RWPE1 (cell line): ENCODE measurements around the gene LCN1.

Experiments
- CTCF ChIA-PET: fragments of 350-600 bp; sonication (Branson Sonifier 250); formaldehyde crosslinking; extraction: SDS; loops from one replicate; lab custom pipeline; 2021; lab: Yijun Ruan, JAX
- POLR2A ChIA-PET: fragments of 400-600 bp; formaldehyde crosslinking; extraction: SDS; loops from one replicate; lab custom pipeline; 2020; ENCODE audit warnings: antibody characterized with exemption; ENCODE audit not compliant: low non-redundant PET; lab: Yijun Ruan, JAX
- DNase-seq: peaks from one replicate; pipeline ENCODE4 v3.0.0; 2012; ENCODE audit warnings: low spot score
- H3K27ac ChIP-seq: fragments of 450-650 bp; 2 replicates; pipeline ENCODE4 v1.5.1; 2017
- TF ChIP-seq, protein P1 (sequence below): fragments of 450-650 bp; conservative IDR thresholded peaks from 2 replicates; pipeline ENCODE4 v1.5.1; 2017; ENCODE audit warnings: low read depth, mild to moderate bottlenecking

The LCN1 gene

DNA sequence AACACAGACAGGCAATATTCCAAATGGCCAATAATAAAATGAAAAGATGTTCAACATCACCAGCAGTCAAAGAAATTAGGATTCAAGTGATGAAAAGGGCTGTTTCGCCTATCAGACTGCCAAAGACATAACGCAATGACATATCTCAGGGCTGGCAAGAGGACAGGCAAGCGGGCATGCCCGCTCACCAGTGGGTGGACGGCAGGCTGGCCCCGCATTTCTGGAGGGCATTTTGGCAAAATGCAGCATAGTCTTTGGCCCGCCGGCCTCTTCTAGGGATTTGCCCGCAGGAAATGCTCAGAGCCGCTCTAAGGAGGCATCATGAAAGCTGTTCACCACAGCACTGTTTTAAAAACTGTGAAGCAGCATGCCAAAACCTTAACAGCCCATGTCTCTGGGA lies 43.0 kb upstream of the LCN1 start:
- ChIA-PET POLR2A (no interaction called here), CTCF (interaction anchor here (0.7 kb wide), 1 partner anchor 122 kb away, joined by 5 read pairs; no protein-coding TSS in a partner anchor)
- TF ChIP-seq, protein P1, sequence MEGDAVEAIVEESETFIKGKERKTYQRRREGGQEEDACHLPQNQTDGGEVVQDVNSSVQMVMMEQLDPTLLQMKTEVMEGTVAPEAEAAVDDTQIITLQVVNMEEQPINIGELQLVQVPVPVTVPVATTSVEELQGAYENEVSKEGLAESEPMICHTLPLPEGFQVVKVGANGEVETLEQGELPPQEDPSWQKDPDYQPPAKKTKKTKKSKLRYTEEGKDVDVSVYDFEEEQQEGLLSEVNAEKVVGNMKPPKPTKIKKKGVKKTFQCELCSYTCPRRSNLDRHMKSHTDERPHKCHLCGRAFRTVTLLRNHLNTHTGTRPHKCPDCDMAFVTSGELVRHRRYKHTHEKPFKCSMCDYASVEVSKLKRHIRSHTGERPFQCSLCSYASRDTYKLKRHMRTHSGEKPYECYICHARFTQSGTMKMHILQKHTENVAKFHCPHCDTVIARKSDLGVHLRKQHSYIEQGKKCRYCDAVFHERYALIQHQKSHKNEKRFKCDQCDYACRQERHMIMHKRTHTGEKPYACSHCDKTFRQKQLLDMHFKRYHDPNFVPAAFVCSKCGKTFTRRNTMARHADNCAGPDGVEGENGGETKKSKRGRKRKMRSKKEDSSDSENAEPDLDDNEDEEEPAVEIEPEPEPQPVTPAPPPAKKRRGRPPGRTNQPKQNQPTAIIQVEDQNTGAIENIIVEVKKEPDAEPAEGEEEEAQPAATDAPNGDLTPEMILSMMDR, result no peak
- peak overlapping the region; percentile 73 for H3K27ac ChIP-seq
- DNase-seq, result no peak

DNA sequence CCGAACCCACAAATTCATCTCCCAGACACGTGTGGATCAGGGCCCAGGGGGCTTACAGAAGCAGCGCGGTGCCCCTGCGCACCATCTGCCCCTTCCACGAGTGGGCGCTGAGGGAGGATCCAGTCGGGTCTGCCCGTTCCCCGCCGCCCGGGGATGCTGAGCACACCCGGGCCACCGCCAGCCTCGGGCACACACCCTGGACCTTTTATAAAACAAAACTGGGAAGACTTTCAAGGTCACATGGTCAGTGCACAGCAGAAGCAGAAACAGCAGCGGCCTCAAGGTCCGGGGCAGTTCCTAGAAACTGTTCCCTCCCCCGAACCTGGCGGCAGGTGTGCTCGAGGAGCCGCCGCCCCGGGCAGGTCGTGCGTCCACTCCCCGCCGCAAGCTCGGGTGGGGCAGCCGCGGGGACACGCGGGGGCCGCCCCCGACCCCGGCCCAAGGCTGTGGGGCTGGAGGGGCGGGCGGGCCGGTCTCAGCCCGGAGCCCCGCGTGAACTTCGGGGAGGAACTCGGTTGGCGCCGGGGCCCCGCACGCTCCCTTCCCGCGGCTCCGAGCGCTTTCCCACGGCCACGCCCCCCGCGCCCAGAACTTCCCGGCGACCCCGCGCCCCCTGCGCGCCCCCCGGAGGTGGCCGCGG lies 42.3 kb upstream of the LCN1 start:
- CTCF ChIA-PET, result interaction anchor here (0.7 kb wide), 1 partner anchor 122 kb away, joined by 5 read pairs; no protein-coding TSS in a partner anchor

DNA sequence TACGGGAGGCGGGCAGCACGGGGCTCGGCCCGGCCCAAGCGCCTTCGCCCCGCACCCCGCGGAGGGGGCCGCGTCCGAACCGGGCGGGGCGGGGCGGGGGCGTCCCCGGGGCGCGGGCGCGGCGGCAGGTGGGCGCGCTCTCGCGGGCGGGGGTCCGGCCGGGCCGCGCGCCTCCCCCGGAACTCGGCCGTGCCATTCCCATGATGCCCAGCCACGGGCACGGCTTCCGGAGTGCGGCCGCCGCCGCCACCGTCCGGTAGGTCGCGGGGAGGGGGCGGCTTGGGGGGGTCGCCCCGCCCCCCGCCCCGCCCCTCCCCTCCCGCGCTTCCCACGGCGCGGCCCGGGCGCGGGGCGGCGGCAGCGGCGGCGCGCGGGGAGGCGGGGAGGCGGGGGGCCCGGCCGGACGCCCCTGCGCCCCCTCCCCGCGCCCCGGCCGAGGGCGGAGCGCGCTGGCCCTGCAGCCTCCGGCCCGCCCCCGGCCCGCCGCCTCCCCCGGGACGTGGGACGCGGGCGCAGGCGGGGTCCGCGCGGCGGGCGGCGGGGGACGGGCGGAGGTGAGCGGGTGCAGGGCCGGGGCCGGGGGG lies 41.7 kb upstream of the LCN1 start, which contains the start of gene PPP1R26:
Gene PPP1R26 (plus strand): TSS at position 314 of the 584 bp plus-strand sequence. CDS start 4,729 bp downstream, outside the sequence.
- TF ChIP-seq, protein P1, result no peak
- DNase-seq, result peak; percentile 34
- POLR2A ChIA-PET, result interaction anchor here (1.4 kb wide), 1 partner anchor 17 kb away, joined by 3 read pairs; no protein-coding TSS in a partner anchor
- peak within 1 kb of the TSS; percentile 73 for H3K27ac ChIP-seq
- CTCF ChIA-PET, result interaction anchor here (0.9 to 1.6 kb wide), 5 partner anchors 25 to 394 kb away, joined by 3 to 9 read pairs (median 6); no protein-coding TSS in a partner anchor

More for the DNA sequence above, 42.3 kb upstream of the LCN1 start:
- POLR2A ChIA-PET, result interaction anchor here (0.6 kb wide), 1 partner anchor 9 kb away, joined by 5 read pairs; no protein-coding TSS in a partner anchor
- TF ChIP-seq, protein P1, result peak; percentile 60
- peak overlapping the region; percentile 73 for H3K27ac ChIP-seq
- DNase-seq, result peak; percentile 49

DNA sequence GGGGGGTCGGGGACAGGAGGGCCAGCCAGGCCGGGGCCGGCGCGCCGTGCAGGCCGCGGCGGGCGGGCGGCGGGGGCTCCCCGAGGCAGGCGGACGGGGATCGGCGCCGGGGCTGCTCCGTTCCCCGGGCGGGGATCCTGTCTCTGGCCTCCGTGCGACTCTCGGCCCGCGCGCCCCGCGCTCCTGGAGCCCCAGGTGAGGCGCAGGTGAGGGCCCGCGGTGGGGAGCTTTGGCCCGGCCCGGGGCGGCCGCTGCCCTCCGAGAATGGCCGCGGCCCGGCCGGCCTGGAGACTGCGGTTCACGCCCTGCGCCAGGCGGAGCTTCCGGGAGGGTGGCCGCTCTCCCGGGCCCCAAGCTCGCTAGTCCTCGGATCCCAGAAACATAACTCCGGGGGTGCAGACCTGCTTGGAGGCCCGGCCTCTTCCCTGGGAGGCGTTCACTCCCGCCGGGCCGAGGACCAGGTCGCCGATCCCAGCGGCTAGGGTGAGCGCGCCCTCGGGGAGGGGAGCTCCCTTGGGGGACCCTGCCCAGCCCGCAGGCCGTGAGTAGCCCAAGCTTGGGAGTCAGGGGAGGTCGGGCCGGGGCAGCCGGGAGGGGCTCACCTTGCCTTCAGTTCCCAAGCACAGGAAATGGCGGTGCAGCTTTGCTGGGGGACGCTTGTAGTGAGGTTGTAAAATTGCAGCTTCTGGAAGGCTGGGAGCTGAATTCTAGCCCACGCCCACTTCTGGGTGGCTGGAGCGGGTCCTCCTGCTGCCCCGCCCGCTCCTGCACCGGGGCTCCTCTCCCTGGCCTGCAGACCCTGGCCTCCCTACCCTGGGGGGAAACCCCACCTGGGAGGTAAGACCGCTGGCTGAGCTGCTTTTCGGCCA lies 40.9 kb upstream of the LCN1 start:
- CTCF ChIA-PET, result interaction anchor here (0.6 to 1.6 kb wide), 8 partner anchors 19 to 394 kb away, joined by 3 to 9 read pairs (median 5); a partner anchor contains a TSS
- H3K27ac ChIP-seq, result peak overlapping the region; percentile 73
- POLR2A ChIA-PET, result interaction anchor here (0.8 to 1.4 kb wide), 2 partner anchors 12 to 17 kb away, joined by 3 read pairs; no protein-coding TSS in a partner anchor
- TF ChIP-seq, protein P1, result no peak
- peak; percentile 52 for DNase-seq

DNA sequence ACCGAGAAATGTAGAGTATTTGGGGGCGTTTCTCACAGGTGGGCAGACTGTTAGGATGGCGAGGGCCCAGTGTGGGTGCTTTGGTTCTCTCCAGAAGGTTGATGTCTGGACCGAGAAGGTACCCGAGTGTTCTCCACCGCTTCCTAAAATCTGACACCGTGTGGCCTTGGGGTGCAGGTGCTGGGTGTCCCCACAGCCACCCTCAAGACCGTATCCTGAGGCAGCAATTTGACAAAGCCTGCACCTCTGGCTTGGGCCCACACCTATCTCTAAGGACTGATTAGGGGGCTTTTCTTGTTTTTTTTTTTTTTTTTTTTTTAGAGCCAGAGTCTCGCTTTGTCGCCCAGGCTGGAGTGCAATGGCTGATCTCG lies 40.3 kb upstream of the LCN1 start:
- ChIA-PET POLR2A (interaction anchor here (0.6 to 1.4 kb wide), 4 partner anchors 10 to 647 kb away, joined by 3 to 16 read pairs (median 3); no protein-coding TSS in a partner anchor), CTCF (interaction anchor here (0.6 to 1.6 kb wide), 6 partner anchors 19 to 395 kb away, joined by 3 to 9 read pairs (median 6); a partner anchor contains a TSS)
- peak overlapping the region; percentile 73 for H3K27ac ChIP-seq
- TF ChIP-seq, protein P1, result no peak
- no peak for DNase-seq
